ENCODE data around the gene PPP1R15A.
"Not testable (repeated sequence)": the region's sequence is repeated elsewhere in the genome, so short reads cannot be mapped to it uniquely, and the experiment has no call there.

The PPP1R15A gene

GRCh38 chr19:48881741-48882657 lies 9.8 kb downstream of the PPP1R15A start:
- DNase-seq, result no peak

- DNase-seq, result no peak
These were observed 11.5 kb downstream of the PPP1R15A start for GRCh38 chr19:48883726-48884125.

- no peak for DNase-seq
These were observed 15.8 kb downstream of the PPP1R15A start for GRCh38 chr19:48887861-48888612.

GRCh38 chr19:48889496-48889895 lies 17.3 kb downstream of the PPP1R15A start:
- not testable (repeated sequence) for DNase-seq

GRCh38 chr19:48890551-48890950 lies 18.3 kb downstream of the PPP1R15A start:
- no peak for DNase-seq

- no peak for DNase-seq
These were observed 23.0 kb downstream of the PPP1R15A start for GRCh38 chr19:48895226-48895625.

- no peak for DNase-seq
These were observed 24.0 kb downstream of the PPP1R15A start for GRCh38 chr19:48896191-48896720.

- no peak for DNase-seq
These were observed 25.0 kb downstream of the PPP1R15A start for GRCh38 chr19:48897181-48897580.

- not testable (repeated sequence) for DNase-seq
These were observed 27.1 kb downstream of the PPP1R15A start for GRCh38 chr19:48899386-48899749.

GRCh38 chr19:48899781-48900476 lies 27.7 kb downstream of the PPP1R15A start, which contains the start of gene NUCB1:
TSS of gene NUCB1 (plus strand) at chr19:48900312. CDS start at chr19:48900797, 485 bp downstream.
- DNase-seq, result peak; percentile 88

- DNase-seq, result no peak
These were observed 28.5 kb downstream of the PPP1R15A start for GRCh38 chr19:48900477-48901406.

- not testable (repeated sequence) for DNase-seq
These were observed 30.1 kb downstream of the PPP1R15A start for GRCh38 chr19:48902291-48902690.

- not testable (repeated sequence) for DNase-seq
These were observed 31.6 kb downstream of the PPP1R15A start for GRCh38 chr19:48903788-48904187.

GRCh38 chr19:48905664-48906063 lies 33.4 kb downstream of the PPP1R15A start:
- DNase-seq, result no peak

GRCh38 chr19:48906324-48906723 lies 34.1 kb downstream of the PPP1R15A start:
- DNase-seq, result no peak

- DNase-seq, result no peak
These were observed 35.5 kb downstream of the PPP1R15A start for GRCh38 chr19:48907671-48908070.

- DNase-seq, result not testable (repeated sequence)
These were observed 37.3 kb downstream of the PPP1R15A start for GRCh38 chr19:48909424-48910077.

GRCh38 chr19:48910803-48911202 lies 38.6 kb downstream of the PPP1R15A start:
- no peak for DNase-seq

- no peak for DNase-seq
These were observed 41.1 kb downstream of the PPP1R15A start for GRCh38 chr19:48913114-48913889.

GRCh38 chr19:48914181-48914580 lies 42.0 kb downstream of the PPP1R15A start:
- no peak for DNase-seq
